ENCODE results near the gene KRT82. TPM values are rescaled to one million over a fixed set of nuclear protein-coding genes. Genes with fewer than 3 reads are reported as not detected.
"Not testable (repeated sequence)": the region's sequence is repeated elsewhere in the genome, so short reads cannot be mapped to it uniquely, and the experiment has no call there.

The KRT82 gene
- total RNA-seq, result not detected

DNA sequence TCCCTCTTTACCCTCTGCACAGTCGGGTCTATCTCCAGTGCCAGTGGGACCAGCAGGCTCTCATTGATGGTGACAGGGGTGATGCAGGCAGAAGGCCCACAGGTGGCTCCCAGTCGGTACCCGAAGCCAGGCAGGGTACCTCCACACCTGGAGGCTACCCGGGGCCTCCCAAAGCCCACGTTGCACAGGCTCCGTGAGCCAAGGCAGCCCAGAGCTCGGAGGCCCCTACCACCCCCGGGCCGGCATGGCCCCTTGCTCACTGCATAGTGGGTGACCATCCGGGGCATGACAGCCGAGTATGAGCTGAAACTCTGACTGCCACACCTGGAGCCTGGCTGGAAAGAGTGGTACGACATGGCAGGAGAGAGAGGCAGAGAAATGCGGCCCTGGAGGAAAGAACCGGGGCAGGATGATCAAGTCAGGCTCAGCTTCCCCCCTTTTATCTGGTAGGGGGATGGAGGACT lies at the start of gene KRT82:
Gene KRT82 (minus strand): TSS at position 414 of the 464 bp plus-strand sequence. CDS start 58 bp downstream, at position 356.
- Mint-ChIP-seq H3K36me3 (ENCODE audit: low read depth) (no peaks in the 10 kb centered on the region), H3K27me3 (no peaks in the 10 kb centered on the region), H3K4me3 (no peak within 1 kb of the TSS), H3K4me1 (no peaks in the 10 kb centered on the region), H3K9me3 (no peaks in the 10 kb centered on the region), H3K27ac (no peak within 1 kb of the TSS)
- DNase-seq, result no peak
- ChIA-PET POLR2A (no interaction called here), CTCF (no interaction called here)

DNA sequence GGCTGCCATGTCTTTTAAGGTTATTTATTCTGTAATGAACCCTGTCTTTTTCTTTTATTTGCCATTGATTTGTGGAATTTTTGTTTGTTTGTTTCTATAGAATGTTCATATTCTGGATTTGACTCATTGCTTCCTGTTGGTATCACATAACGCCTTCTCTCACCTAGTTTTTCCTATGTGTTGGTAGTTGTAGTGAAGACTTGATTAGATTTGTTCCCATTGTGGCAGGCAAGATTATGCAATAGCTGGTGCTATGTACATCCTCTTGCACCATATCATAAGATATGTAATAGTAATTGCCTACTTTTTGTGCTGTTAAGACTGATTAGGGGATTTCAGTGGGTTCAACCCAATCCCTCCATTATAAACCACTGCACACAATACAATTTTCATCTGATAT lies 49.7 kb upstream of the KRT82 start:
- H3K9me3 Mint-ChIP-seq, result no peaks in the 10 kb centered on the region
- H3K27ac Mint-ChIP-seq, result no peak overlapping the region
- peaks cover 30% of the 10 kb centered on the region for H3K27me3 Mint-ChIP-seq
- peaks cover 8% of the 10 kb centered on the region for H3K4me1 Mint-ChIP-seq
- no peak for DNase-seq
- H3K36me3 Mint-ChIP-seq (ENCODE audit: low read depth), result no peaks in the 10 kb centered on the region
- ChIA-PET CTCF (no interaction called here), POLR2A (no interaction called here)
- H3K4me3 Mint-ChIP-seq, result no peak overlapping the region

DNA sequence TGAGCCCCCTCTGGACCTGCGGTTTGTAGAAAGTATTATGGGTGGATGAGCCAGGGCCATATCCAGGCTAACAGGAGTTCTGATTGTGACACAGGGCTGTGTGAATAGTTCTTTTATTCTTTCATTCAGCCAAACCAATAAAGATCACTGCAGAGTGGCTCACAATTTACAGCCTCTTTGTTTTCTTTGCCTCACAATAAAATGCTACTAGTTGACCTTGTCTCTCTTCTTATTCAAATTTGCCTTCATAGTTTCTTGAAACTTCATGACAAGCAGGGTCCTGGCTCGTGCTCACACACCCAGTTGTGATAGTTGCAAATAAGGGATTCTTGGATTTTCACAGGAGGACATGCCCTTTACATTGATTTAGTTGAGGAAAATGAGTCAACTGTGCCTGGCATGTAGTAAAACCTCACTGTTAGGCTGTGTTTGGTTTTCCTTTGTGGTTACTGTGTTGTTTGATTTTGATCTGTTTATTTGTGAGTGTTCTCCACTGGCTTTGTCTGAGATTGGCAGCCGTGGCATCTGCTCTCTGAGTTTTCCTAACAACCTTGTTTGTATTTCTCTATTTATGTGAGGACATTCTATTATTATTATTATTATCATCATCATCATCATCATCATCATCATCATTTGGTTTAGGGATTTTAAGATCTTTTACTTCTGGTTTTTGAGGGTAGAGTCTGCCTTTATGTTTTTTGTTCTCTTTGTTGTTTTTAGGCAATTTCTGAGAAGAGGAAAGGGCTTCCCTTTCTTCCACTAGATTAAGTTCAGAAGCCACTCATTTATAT lies 48.5 kb upstream of the KRT82 start:
- no peak for DNase-seq
- CTCF ChIA-PET, result no interaction called here
- no peaks in the 10 kb centered on the region for H3K9me3 Mint-ChIP-seq
- no peak overlapping the region for H3K27ac Mint-ChIP-seq
- POLR2A ChIA-PET, result no interaction called here
- peaks cover 30% of the 10 kb centered on the region for H3K27me3 Mint-ChIP-seq
- no peak overlapping the region for H3K4me3 Mint-ChIP-seq
- H3K4me1 Mint-ChIP-seq, result peaks cover 8% of the 10 kb centered on the region
- H3K36me3 Mint-ChIP-seq (ENCODE audit: low read depth), result no peaks in the 10 kb centered on the region

DNA sequence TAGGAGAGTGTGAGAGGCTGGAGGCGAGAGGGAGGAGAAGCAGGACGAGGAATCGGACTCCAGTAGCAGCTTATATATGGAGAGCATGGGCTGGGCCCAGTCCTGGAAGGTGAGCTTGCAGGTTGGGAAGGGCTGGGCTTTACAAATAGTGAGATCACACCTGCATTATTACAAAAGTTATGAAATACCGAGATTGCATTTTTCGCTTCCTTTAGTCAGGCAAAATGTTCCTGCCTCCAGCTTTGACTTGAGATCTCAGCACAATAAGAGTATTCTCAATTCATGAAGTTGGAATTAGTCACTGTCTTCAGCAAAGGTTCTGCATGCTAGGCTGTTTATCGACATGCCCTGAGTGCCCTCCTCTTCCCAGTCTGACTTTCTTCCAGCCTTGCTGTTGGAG lies 46.0 kb upstream of the KRT82 start, which contains the start of gene KRT6B:
Gene KRT6B (minus strand): TSS at position 46 of the 400 bp plus-strand sequence. CDS start 68 bp downstream, outside the sequence.
- Mint-ChIP-seq H3K27ac (no peak within 1 kb of the TSS), H3K9me3 (no peaks in the 10 kb centered on the region), H3K27me3 (peaks cover 24% of the 10 kb centered on the region), H3K4me3 (no peak within 1 kb of the TSS), H3K36me3 (ENCODE audit: low read depth) (no peaks in the 10 kb centered on the region), H3K4me1 (peaks cover 12% of the 10 kb centered on the region)
- DNase-seq, result no peak
- POLR2A ChIA-PET, result no interaction called here
- CTCF ChIA-PET, result no interaction called here

GRCh38 chr12:52448228-52448627 lies 42.1 kb upstream of the KRT82 start:
- H3K9me3 Mint-ChIP-seq, result no peaks in the 10 kb centered on the region
- ChIA-PET CTCF (no interaction called here), POLR2A (no interaction called here)
- no peak overlapping the region for H3K4me3 Mint-ChIP-seq
- no peak overlapping the region for H3K27ac Mint-ChIP-seq
- no peaks in the 10 kb centered on the region for H3K36me3 Mint-ChIP-seq (ENCODE audit: low read depth)
- peaks cover 5% of the 10 kb centered on the region for H3K4me1 Mint-ChIP-seq
- H3K27me3 Mint-ChIP-seq, result peaks cover 28% of the 10 kb centered on the region
- no peak for DNase-seq

DNA sequence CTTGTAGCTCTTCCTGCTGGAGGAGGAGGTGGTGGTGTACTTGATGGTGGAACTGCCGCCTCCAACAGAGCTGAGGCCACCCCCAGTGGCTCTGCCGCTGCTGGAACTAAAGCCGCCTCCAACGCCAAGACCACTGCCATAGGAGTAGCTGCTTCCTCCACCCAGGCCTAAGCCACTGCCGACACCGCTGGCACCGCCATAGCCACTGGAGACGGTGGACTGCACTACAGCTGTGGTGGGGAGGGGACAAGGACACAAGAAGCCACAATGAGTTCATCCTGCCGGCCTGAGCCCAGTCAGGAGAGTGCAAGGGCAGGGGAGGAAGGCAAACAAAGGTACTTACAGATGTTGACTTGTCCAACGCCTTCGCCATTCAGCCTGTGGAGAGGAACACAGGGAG lies 41.1 kb upstream of the KRT82 start:
- H3K4me3 Mint-ChIP-seq; H3K4me1 Mint-ChIP-seq; POLR2A ChIA-PET; H3K27ac Mint-ChIP-seq; H3K36me3 Mint-ChIP-seq (ENCODE audit: low read depth); H3K9me3 Mint-ChIP-seq; DNase-seq: not testable (repeated sequence)
- CTCF ChIA-PET, result interaction anchor here (0.6 kb wide), 1 partner anchor 163 kb away, joined by 4 read pairs; no protein-coding TSS in a partner anchor
- peaks cover 36% of the 10 kb centered on the region for H3K27me3 Mint-ChIP-seq

DNA sequence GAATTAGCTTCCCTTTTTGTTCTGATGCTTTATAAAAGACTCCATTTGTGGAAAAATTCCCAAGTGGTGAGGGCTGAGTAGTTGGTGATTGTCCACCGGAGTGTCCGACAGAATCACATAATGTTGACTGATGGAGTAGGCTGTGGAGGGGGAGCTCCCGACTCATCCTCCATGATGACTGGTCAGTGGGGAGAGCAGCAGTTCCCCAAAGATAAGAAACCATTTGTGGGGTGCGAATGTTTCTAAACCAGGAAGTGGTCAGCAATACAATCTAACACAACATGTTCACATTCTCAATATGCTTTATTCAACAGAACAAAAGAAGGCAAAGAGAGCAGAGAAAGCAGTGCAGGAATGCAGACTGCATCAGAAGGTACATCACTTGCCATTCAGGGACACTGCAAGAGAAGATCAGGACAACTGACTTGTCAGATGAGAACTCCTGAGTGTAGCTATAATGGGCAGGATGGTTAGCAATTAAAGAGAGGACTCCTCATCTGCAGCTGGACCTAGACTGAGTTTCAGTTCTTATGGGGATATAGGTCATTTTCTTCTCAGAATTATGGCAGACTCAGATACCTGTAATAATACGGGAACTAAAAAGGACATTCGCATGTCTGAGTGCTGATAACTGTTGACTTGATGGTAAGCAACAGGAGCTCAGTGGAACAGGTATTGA lies 40.4 kb upstream of the KRT82 start:
- Mint-ChIP-seq H3K4me1 (peaks cover 5% of the 10 kb centered on the region), H3K27me3 (peaks cover 42% of the 10 kb centered on the region), H3K36me3 (ENCODE audit: low read depth) (no peaks in the 10 kb centered on the region), H3K4me3 (no peak overlapping the region), H3K27ac (no peak overlapping the region), H3K9me3 (no peaks in the 10 kb centered on the region)
- ChIA-PET POLR2A (no interaction called here), CTCF (interaction anchor here (0.6 kb wide), 1 partner anchor 163 kb away, joined by 4 read pairs; no protein-coding TSS in a partner anchor)
- no peak for DNase-seq

- Mint-ChIP-seq H3K27ac (no peak overlapping the region), H3K27me3 (peaks cover 46% of the 10 kb centered on the region), H3K9me3 (no peaks in the 10 kb centered on the region)
Observed at GRCh38 chr12:52445876-52446275, 39.7 kb upstream of the KRT82 start.

GRCh38 chr12:52444647-52445595 lies 38.8 kb upstream of the KRT82 start:
- peaks cover 46% of the 10 kb centered on the region for H3K27me3 Mint-ChIP-seq
- no peaks in the 10 kb centered on the region for H3K9me3 Mint-ChIP-seq

More at GRCh38 chr12:52445876-52446275, 39.7 kb upstream of the KRT82 start:
- CTCF ChIA-PET, result no interaction called here
- no peaks in the 10 kb centered on the region for H3K36me3 Mint-ChIP-seq (ENCODE audit: low read depth)
- DNase-seq, result no peak
- no peak overlapping the region for H3K4me3 Mint-ChIP-seq
- peaks cover 5% of the 10 kb centered on the region for H3K4me1 Mint-ChIP-seq
- POLR2A ChIA-PET, result no interaction called here

DNA sequence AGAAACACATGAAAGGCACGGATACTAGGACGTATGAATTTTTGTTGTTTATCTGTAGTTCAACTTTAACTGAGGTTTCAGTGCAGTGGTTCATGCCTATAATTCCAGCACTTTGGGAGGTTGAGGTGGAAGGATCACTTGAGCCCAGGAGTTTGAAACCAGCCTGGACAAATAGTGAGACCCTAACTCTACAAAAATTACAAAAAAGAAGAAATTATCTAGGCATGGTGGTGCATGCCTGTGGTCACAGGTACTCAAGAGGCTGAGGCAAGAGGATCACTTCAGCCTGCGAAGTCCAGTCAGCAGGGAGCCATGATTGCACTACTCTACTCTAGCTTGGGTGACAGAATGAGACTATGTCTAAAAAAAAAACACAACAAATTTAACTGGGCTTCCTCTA lies 37.8 kb upstream of the KRT82 start:
- Mint-ChIP-seq H3K27me3 (peaks cover 45% of the 10 kb centered on the region), H3K36me3 (ENCODE audit: low read depth) (no peaks in the 10 kb centered on the region), H3K9me3 (no peaks in the 10 kb centered on the region), H3K4me1 (peaks cover 5% of the 10 kb centered on the region), H3K4me3 (no peak overlapping the region), H3K27ac (no peak overlapping the region)
- POLR2A ChIA-PET, result no interaction called here
- no peak for DNase-seq
- CTCF ChIA-PET, result interaction anchor here (0.7 kb wide), 1 partner anchor 239 kb away, joined by 3 read pairs; no protein-coding TSS in a partner anchor

More at GRCh38 chr12:52444647-52445595, 38.8 kb upstream of the KRT82 start:
- Mint-ChIP-seq H3K4me3 (no peak overlapping the region), H3K27ac (no peak overlapping the region), H3K36me3 (ENCODE audit: low read depth) (no peaks in the 10 kb centered on the region), H3K4me1 (peaks cover 5% of the 10 kb centered on the region)
- CTCF ChIA-PET, result interaction anchor here (0.7 kb wide), 1 partner anchor 238 kb away, joined by 3 read pairs; no protein-coding TSS in a partner anchor
- DNase-seq, result no peak
- POLR2A ChIA-PET, result no interaction called here

GRCh38 chr12:52442600-52443061 lies 36.5 kb upstream of the KRT82 start:
- H3K27me3 Mint-ChIP-seq, result peaks cover 39% of the 10 kb centered on the region
- CTCF ChIA-PET, result no interaction called here

GRCh38 chr12:52441320-52441911 lies 35.3 kb upstream of the KRT82 start:
- POLR2A ChIA-PET, result no interaction called here
- no peak overlapping the region for H3K4me3 Mint-ChIP-seq
- H3K27me3 Mint-ChIP-seq, result peaks cover 37% of the 10 kb centered on the region
- DNase-seq, result no peak
- no peak overlapping the region for H3K27ac Mint-ChIP-seq
- H3K36me3 Mint-ChIP-seq (ENCODE audit: low read depth), result no peaks in the 10 kb centered on the region
- CTCF ChIA-PET, result no interaction called here
- no peaks in the 10 kb centered on the region for H3K9me3 Mint-ChIP-seq
- no peaks in the 10 kb centered on the region for H3K4me1 Mint-ChIP-seq

More at GRCh38 chr12:52442600-52443061, 36.5 kb upstream of the KRT82 start:
- H3K36me3 Mint-ChIP-seq (ENCODE audit: low read depth), result no peaks in the 10 kb centered on the region
- H3K9me3 Mint-ChIP-seq, result no peaks in the 10 kb centered on the region
- POLR2A ChIA-PET, result no interaction called here
- no peak for DNase-seq
- no peak overlapping the region for H3K27ac Mint-ChIP-seq
- H3K4me3 Mint-ChIP-seq, result no peak overlapping the region
- H3K4me1 Mint-ChIP-seq, result no peaks in the 10 kb centered on the region
